GM19452 (cell line): ENCODE measurements around the gene FRS2.

Experiments
- ATAC-seq: cut with Tn5 transposase; IDR thresholded peaks from one replicate; pipeline ENCODE4 v1.9.1; 2021; ENCODE audit not compliant: unreplicated experiment

FRS2 gene

DNA sequence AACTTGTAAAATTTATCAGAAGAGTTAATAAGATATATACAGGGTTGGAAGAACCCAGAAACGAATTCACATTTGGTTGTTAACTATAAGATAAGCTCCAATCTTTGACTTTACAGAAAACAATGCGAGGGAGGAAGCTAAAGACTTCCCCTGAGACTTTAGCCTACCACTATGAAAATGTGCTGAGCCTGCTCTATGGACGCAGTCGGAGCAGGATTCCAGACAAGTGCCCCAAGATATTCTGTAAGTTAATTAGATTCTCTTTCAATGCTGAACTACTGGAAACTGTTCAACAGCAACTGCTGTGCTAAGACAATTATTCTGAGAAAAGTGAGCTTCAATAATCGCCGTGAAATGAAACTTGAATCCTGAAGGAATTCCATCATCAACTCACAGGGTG is 148.9 kb downstream of the FRS2 start:
- ATAC-seq, result no peak

DNA sequence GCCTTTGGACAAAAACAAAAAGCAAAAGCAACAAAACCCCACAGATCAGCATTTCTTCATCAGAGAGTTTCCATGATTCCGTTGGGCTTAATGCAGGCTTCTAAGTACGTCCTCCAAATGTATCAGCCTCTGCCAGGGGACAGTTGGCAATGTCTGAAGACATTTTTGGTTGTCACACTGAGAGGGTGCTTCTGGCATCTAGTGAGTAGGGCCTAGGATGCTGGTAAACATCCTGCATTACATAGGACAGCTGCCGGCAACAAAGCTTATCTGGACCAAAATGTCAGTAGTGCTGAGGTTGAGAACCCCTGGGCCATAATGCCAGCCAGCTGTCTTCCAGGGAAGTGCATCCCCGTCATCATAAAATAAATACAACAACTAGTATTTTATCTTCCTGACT is 149.9 kb downstream of the FRS2 start:
- no peak for ATAC-seq

DNA sequence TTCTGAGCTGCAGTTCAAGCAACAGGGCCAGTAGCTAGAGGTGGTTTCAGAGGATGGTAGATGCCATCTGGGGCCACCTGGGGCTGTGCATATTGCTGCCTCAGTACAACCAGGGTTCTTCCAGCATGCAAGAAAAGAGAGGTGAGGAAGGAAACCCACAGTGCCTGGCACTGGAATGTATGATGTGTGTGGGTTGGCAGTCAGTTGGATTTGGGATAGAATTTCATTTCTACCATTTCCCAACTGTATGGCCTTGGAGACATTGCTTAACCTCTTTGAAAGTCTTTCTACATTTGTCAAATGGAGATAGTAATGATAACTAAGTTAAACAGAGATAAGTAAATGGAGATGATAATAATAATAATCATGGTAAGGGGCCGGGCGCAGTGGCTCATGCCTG is 150.7 kb downstream of the FRS2 start:
- ATAC-seq, result no peak

DNA sequence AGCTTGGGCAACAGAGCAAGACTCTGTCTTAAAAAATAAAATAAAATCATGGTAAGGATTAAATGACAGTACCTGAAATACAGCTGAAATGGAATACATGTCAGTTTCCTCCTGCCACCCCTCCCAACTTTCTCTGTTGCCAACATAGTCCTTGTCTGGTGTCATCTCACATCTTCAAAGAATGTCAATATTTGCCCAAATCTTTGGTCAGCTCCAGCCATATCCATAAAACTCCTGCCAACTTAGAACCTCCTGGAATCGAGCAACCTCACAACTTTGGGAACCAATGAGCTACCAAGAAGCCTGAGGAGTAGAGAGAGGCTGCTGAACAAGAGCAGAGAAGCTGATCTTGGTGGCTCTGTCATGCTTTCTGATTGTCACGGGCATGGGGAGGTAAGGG is 151.4 kb downstream of the FRS2 start:
- ATAC-seq, result no peak

DNA sequence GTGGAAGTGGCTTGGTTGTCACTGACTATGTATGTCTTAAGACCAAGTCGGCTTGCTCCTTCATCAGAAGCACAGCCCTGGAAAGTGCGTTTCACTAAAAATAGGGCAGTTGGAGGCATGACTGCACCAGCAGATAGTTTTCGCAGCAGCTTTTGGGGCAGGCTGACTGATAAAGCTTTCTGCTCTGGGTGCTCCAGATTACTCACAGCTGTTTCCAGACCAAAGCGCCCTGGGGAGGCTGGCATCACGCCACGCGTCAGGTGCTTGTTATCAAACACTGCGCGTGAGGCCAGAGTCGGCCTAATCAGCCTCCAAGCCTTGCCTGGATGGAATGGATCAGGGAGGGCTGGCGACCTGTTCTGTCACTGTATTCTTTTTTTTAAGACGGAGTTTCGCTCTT is 153.8 kb downstream of the FRS2 start:
- ATAC-seq, result no peak

DNA sequence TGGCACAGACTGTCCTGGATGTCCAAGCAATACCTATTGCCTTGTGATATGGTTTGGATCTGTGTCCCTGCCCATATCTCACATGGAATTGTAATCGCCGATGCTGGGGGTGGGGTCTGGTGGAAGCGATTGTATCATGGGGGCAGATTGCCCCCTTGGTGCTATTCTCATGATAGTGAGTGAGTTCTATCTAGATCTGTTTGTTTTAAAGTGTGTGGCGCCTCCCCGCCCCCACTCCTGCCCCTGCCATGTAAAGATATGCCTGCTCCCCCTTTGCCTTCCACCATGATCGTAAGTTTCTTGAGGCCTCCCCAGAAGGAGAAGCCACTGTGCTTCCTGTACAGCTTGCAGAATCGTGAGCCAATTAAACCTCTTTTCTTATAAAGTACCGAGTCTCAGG is 157.3 kb downstream of the FRS2 start:
- no peak for ATAC-seq
